NCI-H446 (cell line): ENCODE results near the gene ARRB1.
"Not testable (repeated sequence)": the region's sequence is repeated elsewhere in the genome, so short reads cannot be mapped to it uniquely, and the experiment has no call there.

Experiments used
- DNase-seq, 2 experiments: peaks; one replicate each; lab custom pipeline; 2025; lab: John Stamatoyannopoulos, UW

The ARRB1 gene

GRCh38 chr11:75351541-75351790 lies at the start of gene ARRB1:
Gene ARRB1, minus strand, starts transcription at chr11:75351661. Its CDS starts 54 bp downstream, at chr11:75351607.
- no peak for DNase-seq

- no peak for DNase-seq
These were observed 48.8 kb upstream of the ARRB1 start for GRCh38 chr11:75400146-75400865.

- peak; percentile 93 to 96 for DNase-seq
These were observed 48.1 kb upstream of the ARRB1 start, which contains the start of gene RPS3 for GRCh38 chr11:75399344-75400145. Gene RPS3, plus strand, starts transcription at chr11:75399518. Its CDS starts 30 bp downstream, at chr11:75399548.

GRCh38 chr11:75398906-75399305 lies 47.4 kb upstream of the ARRB1 start:
- DNase-seq: no peak

GRCh38 chr11:75394085-75394840 lies 42.8 kb upstream of the ARRB1 start:
- DNase-seq: no peak

GRCh38 chr11:75389925-75390324 lies 38.5 kb upstream of the ARRB1 start:
- no peak for DNase-seq

- no peak for DNase-seq
These were observed 37.8 kb upstream of the ARRB1 start for GRCh38 chr11:75389276-75389605.

GRCh38 chr11:75388386-75389275 lies 37.2 kb upstream of the ARRB1 start:
- DNase-seq: peak; percentile 81 to 86

GRCh38 chr11:75387736-75388294 lies 36.4 kb upstream of the ARRB1 start:
- DNase-seq: no peak

GRCh38 chr11:75386942-75387630 lies 35.6 kb upstream of the ARRB1 start:
- DNase-seq: no peak

GRCh38 chr11:75384438-75385080 lies 33.1 kb upstream of the ARRB1 start:
- DNase-seq: peak; percentile 47 to 81

GRCh38 chr11:75383246-75383645 lies 31.8 kb upstream of the ARRB1 start:
- DNase-seq: no peak

GRCh38 chr11:75380716-75381420 lies 29.4 kb upstream of the ARRB1 start:
- DNase-seq: no peak

- no peak for DNase-seq
These were observed 28.8 kb upstream of the ARRB1 start for GRCh38 chr11:75380245-75380644.

GRCh38 chr11:75378776-75379175 lies 27.3 kb upstream of the ARRB1 start:
- DNase-seq: not testable (repeated sequence)

- no peak for DNase-seq
These were observed 24.7 kb upstream of the ARRB1 start for GRCh38 chr11:75376175-75376574.

GRCh38 chr11:75375626-75376025 lies 24.2 kb upstream of the ARRB1 start:
- DNase-seq: no peak

- DNase-seq: no peak
These were observed 23.2 kb upstream of the ARRB1 start for GRCh38 chr11:75374646-75375045.

GRCh38 chr11:75373201-75373600 lies 21.7 kb upstream of the ARRB1 start:
- DNase-seq: no peak
